GM19328 (cell line): Measurements from ENCODE around the gene HOXA10.

Experiments
- ATAC-seq: cut with Tn5 transposase; IDR thresholded peaks from one replicate; pipeline ENCODE4 v1.9.1; 2021; ENCODE audit warnings: mild to moderate bottlenecking, moderate library complexity; ENCODE audit not compliant: unreplicated experiment

The HOXA10 gene

GRCh38 chr7:27191833-27192545 is 17.9 kb upstream of the HOXA10 start:
- no peak for ATAC-seq

DNA sequence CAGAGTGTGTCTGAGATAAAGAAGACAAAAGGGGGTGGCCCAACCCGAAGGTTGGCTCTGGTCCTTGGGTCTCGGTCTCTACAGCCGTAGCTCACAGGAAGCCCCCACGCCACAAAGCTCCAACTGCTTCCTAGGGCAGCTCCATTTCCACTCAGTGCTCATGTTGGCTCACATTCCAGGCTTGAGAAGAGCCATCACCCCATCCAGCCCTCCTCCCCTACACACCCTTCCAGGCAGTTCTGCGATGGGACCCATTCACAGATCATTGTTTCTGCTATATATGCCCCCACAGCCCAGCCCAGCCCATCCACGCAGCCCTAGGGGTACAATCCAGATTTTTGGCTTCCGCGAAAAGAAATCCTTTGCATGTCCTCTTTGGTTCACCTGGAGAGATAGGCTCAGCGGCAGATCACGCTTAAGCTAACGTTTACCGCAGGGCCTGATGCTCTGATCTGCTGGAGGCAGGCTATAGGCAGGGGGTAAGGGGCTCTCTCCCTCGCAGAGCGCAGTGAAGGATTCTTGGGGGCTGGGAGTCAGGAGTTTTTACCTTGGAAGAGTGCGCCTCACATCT is 17.1 kb upstream of the HOXA10 start:
- ATAC-seq, result no peak

DNA sequence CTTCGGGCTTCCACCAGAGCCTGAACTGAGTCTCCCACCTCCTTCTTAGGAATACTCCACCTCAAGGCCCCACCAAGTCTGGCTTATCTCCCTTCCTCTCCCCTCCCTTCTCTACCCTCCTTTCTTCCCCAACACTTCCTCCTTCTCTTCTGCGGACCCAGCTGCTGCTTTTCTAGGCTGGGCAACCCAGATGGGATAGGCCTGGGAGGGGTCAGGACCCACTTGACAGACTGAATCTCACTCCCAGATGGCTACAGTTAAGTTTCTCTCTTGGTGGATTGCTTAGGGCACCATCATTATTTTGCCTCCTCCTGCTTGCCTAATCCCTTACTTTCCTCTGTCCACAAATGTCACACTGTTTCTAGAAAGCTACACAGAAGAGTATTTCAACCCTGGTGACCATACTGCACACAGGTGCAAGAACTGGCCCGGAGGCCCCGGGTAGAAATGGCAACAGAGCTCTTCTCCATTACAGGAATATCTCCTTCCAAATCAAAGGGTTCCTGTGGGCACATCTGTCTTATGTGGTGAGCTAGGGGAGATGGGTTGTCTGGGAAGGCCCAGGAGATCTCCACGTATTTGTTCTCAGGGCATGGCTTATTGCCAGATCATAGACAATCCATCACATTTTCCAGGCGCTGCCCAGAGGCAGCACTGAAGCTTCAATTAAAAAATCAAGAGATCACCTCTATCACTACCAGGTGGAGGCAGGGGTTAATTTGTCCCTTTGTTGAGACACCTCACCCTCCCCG is 16.1 kb upstream of the HOXA10 start:
- no peak for ATAC-seq

- ATAC-seq, result no peak
Observed at GRCh38 chr7:27189295-27189996, 15.3 kb upstream of the HOXA10 start.

DNA sequence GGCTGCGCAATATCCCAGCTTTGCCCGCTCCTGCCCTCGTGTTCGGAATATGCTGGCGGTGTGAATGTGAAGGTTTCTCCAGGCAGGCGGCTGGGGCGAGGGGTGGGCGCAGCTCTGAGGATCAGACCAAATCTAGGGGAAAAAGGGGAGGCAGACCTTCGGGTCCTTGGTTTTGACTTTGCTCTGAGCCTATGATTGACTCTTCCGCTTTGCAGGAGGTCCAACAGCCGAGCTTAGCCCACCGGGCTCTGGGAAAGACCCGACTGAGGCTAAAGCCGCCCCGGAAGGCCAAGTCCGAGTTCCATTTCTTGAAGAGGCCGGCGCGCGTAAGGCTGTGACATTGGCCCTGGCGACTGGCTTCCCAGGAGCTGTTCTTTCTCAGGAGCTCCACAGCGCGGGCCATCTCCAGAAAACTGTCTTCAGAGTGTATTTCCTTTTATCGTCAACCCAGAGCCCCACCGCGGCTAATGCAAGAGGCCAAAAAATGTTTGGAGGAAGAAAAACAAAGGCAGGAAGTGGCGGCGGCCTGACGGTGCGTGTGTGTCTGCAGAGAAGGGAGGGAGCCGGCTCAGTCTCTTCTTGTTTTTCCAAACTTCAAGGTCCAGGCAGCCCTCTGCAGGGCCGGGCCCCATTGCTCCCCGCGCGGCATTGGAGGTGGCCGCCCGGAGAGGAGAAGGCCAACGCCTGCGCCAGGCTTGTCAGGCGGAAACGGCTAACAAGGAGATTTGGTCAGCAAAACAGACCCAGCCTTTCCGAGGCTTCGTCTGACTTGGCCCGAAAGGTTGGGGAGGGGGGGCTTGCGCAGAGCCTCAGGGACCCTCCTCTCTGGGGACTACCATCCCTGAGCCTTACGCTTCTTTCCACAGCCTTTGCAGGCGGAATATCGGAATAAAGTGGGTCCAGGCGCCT is 14.5 kb upstream of the HOXA10 start:
- no peak for ATAC-seq

- no peak for ATAC-seq
Observed at GRCh38 chr7:27187475-27188385, 13.6 kb upstream of the HOXA10 start.

GRCh38 chr7:27186668-27187474 is 12.8 kb upstream of the HOXA10 start:
- no peak for ATAC-seq

GRCh38 chr7:27185854-27186667 is 11.9 kb upstream of the HOXA10 start:
- no peak for ATAC-seq

GRCh38 chr7:27185013-27185853 is 11.1 kb upstream of the HOXA10 start, which contains the start of gene HOXA11:
Gene HOXA11 (minus strand): TSS chr7:27185232. CDS start chr7:27185144, 88 bp downstream.
- ATAC-seq, result no peak

DNA sequence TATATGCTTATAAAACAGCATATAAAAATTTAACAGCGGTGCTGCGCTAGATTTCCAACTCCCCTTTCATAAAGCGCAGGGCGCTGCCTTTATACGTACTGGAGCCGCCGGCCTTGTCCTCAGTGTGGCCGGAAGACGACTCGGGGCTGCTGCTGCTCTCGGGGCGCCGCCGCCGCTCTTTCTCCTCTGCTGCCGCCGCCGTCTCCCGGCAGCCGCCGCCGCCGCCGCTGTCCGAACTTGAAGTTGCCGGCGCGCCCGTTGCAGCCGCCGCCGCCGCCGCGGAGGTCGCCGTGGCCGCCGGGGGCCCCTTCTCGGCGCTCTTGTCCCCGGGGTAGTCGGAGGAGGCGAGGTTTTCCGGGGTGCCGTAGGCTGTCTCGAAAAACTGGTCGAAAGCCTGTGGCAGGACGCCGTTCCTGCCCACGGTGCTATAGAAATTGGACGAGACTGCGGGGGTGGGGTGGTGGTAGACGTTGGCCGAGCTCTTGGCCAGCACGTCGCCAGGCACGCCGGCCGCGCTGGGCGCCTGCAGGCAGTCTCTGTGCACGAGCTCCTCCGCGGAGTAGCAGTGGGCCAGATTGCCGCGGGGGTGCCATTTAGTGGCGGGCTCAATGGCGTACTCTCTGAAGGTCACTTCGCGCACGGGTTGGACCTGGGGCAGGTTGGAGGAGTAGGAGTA is 10.4 kb upstream of the HOXA10 start:
- no peak for ATAC-seq

DNA sequence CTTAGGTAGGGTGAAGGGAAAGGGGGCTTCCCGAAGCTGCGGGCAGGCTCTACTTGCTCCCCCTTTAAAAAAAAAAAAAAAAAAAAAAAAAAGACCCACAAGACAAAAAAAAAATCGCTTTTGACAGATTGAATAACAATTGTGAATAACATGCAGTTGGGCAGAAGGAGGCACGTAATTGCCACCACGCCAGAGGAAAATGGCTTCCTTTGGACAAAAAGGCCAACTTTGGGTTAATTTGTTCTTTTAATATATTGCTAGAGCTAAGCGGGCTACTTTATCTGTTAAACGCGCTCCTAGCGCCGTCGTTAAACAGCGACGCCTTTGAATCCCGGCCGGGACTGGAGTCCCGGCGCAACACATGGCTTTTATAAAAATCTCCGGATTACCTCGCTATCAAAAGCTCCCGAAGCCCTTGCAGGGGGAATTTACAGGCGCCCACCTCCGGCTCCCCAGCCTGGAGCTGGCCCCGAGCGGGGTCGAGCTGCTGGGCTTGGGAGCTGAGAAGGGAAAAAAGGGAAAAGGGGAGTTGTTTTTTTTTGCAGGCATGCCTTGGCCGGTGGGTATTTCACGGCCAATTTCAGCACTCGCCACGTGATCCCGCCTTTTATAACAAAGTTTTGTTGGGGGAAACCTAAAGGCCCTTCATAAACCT is 9.7 kb upstream of the HOXA10 start:
- ATAC-seq, result no peak

- ATAC-seq, result no peak
Observed at GRCh38 chr7:27182861-27183681, 9.0 kb upstream of the HOXA10 start.

DNA sequence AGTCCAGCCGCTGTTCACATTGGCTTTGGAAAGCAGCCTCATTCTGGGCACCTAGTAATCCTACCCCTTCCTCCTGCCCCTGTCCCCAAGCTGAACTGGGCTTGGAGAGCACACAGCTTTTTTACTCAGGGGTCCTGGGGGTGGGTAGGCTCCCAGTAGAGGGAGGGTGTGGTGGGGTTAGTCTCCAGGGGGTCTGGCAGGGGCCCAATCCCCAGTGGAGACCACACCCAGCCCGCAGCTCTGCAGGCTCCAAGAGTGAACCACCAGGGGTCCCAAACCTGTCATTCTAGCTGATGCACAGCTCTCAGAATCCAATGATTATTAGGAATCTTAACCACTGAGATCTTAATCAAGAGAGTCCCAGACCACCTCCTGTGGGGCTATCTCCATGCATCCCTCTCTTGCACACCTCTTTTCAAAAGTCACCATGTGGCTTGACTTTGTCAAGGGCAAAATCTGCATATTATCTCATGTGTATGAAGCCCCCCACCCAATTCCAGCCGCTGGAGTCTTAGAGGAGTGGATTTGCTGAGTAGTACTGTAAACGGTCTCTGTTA is 8.2 kb upstream of the HOXA10 start:
- ATAC-seq, result no peak

- no peak for ATAC-seq
Observed at GRCh38 chr7:27181795-27182275, 7.7 kb upstream of the HOXA10 start.
